ENCODE data around the gene RAB11FIP4. TPM values are rescaled to one million over a fixed set of nuclear protein-coding genes. Genes with fewer than 3 reads are reported as not detected.

Gene RAB11FIP4
- total RNA-seq, 1 donor from 2014 or later, result 54.4 TPM

DNA sequence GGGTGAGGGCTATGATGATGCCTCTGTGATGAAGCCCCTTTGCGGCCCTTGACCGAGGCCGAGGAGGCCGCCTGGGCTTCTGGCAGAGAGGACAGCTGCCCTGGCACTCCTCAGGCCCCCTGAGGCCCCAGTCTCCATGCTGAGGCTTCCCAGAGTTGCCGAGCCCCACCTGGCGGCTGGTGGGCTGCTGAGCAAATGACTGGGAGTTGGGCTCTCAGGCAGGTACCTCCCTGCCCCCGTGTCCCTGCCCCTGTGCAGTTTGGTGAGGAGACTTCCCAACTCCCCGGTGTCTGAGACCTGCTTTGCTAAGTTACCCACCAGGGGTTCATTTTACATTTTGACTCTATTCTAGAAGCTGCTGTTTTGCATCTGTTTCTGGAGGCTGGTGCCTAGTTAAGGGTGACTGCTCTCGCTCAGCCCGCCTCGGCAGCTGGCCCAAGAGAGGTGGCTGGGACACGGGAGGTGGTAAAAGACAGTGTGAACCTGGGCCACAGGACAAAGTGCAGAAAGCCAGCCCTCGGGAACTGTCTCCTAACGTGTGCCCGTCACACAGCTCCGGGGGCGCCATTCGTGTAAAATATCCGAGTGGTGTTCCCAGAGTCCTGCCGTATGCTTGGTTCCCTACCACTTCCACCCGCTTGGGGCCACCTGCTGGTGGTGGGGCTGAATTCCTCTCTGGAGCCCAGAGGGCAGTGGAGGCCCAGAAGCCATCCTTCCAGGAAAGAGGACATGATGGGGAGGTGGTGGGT, 134.5 kb downstream of the RAB11FIP4 start:
- peak; percentile 34 for DNase-seq

DNA sequence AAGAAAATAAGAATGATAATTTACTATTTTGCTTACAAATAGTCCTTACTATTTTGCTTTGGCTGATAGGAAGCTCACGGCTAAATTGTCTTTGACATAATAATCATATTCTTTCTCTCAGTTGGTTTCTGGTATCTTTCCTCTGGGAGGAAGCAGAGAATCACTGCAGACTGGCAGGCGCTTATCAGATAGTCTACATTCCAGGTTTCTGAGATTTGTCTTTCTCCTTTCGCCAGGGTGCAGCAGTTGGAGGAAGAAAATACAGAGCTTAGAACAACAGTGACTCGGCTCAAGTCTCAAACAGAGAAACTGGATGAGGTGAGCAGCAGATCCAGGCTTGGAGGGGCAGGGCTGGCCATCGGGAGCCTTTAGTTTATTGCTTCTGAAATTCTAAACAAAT, 136.1 kb downstream of the RAB11FIP4 start:
- DNase-seq, result no peak

DNA sequence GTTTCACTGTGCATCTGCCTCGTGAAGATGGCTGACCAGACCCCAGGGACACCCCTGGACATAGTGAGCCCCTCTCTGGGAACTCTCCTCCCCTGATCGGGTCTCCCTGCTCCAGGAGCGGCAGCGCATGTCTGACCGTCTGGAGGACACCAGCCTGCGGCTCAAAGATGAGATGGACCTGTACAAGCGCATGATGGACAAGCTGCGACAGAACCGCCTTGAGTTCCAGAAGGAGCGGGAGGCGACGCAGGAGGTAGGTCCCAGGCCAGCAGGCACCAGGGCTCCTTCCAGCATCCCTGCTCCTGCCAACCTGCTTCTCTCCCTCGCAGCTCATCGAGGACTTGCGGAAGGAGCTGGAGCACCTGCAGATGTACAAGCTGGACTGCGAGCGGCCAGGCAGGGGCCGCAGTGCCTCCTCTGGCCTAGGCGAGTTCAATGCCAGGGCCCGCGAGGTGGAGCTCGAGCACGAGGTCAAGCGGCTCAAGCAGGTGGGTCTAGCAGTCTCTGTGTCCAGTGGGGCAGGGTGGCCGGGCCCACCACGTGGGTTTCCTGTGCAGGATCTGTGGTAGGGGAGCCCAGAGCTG, 136.9 kb downstream of the RAB11FIP4 start:
- no peak for DNase-seq

DNA sequence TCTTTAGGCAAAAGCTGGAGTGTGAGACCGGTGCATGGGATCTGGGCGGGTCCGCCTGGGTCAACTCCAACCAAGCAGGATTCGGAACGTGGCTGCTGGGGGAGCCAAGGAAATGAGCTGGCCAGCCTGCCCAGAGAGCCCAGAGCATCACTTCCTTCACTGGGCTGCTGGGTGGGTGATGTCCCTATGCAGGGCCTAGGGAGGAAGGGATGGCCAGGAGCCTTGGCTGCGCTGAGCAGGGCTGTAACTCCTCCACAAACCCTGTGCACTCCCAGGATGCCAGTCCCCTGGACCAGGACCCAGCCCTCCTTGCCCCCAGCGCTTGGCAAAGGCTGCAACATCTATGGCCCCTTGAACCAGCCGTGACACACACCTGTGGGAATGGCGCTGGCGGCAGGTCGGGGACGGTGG, 138.4 kb downstream of the RAB11FIP4 start:
- no peak for DNase-seq

DNA sequence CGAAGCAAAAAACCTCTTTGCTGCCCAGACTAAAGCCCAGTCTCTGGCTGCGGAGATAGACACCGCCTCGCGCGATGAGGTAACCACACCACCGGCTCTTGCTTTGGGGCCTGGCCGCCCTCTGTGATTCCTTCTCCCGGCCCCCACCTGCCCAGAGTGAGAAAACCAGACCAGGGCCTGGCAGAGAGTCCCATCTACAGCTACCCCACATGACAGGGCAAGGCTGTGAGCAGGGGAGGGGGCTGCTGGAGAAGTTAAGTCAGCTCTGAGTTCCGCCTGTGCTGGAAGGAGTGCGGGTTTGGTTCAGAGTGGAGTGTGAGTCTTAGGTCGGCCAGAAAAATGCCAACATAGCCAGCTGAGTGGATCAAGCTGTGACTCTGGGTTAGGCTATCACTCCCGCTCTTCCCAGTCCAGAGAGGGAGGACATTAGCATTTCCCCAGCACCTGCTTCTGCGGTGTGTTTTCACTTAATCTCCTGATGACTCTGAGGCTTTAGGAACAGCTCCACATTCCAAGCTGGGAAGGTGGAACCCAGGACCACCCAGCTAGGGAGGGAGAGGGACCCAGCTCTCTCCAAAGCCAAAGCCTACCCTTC, 139.0 kb downstream of the RAB11FIP4 start:
- no peak for DNase-seq

DNA sequence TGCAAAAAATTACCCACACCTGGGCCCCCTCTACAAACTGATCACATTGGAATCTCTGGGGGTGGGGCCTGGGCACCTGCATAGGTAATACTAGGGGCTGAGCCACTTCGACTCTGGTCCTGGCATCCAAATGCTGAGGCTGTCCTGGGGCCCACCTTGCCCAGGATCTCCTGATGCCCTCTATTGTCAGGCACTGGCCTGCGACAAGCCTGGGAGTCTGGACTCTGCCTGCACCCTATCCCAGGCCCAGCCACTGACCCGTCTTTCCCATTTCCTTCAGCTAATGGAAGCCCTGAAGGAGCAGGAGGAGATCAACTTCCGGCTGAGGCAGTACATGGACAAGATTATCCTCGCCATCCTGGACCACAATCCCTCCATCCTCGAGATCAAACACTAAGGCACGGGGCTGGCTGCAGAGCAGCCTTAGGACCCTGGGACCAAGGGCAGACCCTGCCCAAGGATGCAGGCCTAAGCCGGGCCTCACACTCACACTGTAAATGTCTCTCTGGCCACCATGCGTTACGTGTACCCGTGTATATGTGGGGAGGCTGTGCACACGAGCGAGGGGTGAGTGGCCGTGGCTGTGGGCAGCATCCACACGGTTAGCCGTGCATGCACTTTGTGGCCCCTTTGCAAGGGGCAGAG, 140.0 kb downstream of the RAB11FIP4 start:
- no peak for DNase-seq

DNA sequence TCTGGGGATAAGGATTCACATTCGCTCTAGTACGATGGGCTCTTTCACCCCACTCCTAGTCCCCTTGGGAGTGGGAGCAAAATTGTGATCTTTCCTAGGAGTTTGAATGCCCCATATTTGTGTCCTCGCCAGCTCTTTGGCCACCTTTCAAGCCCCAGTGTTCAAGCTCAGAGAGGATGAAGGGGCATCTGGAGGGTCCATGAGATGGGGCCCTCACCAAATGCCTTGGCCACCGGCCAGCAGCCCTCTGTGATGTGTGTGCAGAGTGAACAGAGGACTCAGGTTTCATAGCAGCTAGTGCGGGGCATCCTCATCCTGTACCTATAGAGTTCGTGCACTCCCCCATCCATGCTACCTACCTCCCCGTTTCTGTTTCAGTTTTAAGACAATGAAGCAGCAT, 140.6 kb downstream of the RAB11FIP4 start:
- DNase-seq, result no peak

DNA sequence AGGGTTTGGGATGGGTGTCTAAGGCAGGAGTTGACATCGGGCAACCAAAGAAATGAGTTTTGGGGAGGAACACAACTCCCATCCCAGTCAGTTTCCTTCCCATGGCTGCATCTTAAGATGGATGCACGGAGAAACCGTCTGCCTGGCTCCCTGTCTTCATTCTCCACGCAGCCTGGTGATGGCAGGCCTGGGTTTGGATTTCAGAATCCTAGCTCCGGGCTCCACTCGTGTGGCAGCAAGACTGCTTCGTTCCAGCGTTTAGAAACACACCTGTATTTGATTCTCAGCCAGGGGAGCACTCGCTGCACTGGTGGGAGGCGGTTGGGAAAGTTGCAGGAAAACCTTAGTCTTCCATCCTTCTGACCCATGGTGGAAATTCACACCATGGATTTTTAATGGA, 141.1 kb downstream of the RAB11FIP4 start:
- DNase-seq, result no peak

DNA sequence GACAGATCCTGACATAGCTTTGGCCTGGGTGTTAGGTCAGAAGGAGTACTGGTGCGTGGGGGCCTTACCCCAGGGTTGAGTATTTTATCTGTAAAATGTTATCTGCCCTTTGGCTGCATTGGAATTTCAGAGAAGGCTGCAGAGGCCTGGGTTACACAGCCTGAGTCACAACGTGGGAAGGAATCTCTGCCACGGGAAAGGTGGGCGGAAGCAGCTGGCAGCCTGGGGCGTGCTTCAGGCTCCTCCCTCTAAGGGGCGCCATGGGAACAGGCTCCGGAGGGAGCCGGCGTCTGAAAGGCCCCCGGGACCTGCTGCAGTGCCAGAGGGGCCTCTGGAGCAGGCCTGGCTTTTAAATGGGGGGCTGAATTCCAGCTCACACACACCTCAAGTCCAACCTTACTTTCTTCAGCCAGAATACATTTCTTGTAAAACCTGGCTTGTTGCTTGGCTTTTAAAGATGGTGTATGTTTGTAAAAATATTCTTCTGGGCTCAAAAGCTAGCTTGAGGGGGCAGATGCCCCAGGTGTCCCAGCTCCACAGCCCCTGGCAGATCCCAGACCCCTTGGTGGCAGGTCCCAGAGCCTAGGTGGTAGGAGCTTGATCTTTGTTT, 142.2 kb downstream of the RAB11FIP4 start:
- DNase-seq, result peak; percentile 78

DNA sequence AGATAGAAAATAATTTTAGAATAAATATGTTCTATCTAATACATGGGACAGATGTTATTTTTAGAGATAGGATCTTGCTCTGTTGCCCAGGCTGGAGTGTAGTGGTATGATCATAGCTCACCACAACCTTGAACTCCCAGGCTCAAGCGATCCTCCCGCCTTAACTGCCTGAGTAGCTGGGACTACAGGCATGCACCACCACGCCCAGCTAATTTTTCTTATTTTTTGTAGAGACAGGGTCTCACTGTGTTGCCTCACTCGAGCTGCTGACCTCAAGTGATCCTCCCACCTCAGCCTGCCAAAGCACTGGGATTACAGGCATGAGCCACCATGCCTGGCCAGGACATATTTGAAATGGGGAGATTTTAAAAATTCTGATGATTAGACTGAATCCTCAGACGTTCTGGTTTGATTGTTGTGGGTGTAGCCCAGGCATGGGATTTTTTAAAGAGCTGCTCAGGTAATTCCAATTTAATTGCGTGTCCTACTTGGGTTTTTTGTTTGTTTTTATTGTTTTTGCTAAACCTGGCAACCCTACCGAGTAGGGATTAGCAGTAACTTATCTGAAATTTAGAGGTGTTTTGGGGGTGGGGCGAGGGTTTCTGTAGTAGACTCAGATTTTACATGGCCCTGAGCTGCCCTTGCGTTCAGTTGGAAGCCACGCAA, 142.9 kb downstream of the RAB11FIP4 start:
- no peak for DNase-seq

DNA sequence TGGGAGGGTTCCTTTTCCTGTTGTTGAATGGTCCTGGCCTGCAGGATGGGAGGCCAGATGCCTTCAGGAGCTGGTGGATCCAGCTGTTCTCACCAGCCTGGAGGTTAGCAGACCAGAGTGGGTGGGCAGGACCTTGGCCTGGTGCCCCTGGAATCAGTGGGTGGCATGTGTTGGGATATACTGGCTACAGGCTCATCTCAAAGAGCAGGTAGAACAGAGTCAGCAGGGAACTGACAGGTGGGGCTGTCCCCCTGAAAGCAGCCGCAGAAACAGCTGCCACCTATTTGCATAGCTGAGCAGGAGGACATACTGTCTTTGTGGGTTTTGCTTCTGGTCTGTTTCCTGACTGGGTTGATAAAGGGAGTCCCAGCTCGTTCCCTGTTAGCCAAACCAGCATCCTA, 144.1 kb downstream of the RAB11FIP4 start:
- no peak for DNase-seq

DNA sequence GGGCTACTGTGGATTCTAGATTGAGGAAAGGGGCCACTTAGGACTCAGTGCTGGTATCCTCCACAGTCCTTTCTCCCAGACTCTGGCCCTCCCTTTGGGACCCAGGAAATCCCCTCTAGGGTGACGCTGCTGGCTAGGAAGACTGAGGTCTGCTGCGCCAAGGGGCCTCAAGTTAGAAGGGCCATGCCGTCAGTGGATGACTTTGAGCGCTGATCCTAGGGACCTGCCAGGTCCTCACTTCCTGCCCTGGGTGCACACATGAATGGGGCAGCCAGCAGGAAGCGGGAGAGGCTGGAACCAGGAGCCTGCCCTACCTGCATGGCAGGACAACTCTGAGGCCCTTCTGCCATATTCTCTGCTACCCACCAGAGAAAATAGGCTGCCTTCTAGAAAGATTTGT, 145.0 kb downstream of the RAB11FIP4 start:
- no peak for DNase-seq

DNA sequence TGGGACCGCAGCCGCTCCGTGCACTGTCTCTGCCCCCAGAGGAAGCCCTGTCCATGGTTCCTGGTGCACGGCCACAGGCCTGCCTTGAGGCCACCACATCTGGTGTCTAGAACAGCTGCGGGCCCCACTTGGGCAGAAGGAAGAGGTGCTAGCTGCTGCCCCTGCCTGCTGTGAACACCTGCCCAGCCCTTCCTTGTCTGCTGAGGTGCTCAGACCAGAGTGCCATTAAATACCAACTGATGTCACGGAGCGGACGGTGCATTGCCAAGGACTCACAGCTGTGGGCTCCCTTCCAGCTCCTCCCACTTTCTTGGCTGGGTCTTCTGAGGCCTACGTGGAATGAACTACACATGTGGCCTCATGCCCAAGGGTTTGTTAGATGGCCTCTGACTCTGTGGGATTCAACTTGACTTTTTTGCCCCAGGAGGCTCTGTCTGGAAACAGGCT, 146.1 kb downstream of the RAB11FIP4 start:
- no peak for DNase-seq

DNA sequence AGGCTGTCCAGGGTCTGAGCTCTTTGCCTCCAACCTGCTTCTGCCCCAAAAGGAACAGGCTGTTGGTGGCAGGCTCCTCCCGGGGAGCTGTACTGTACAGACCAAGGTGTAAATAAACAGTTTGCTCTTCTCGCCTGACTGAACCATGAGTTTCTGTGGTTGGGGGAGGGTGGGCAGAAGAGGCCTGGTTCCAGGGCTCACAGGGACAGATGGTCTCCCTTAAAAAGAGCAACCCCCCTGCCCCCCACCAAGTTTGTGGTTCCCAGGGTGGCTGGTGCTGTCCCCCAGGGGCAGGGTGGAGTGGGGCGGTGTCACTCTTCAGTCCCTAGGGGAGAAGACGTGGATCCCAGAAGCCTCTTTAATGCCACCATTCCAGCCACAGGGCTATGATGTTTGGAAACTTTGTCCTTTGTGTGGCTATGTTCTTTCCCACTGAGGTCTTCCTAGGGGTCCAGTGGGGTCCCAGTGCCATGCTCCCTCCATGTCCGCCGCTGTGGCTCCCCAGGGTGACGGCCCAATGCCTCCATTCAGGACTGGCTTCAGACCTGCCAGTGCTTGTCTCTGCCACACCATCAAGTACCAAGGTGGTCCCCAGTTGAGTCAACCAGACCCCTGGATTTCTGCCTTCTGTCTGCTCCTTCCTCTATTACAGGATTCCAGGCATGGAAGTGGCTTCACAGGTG, 146.7 kb downstream of the RAB11FIP4 start:
- no peak for DNase-seq

DNA sequence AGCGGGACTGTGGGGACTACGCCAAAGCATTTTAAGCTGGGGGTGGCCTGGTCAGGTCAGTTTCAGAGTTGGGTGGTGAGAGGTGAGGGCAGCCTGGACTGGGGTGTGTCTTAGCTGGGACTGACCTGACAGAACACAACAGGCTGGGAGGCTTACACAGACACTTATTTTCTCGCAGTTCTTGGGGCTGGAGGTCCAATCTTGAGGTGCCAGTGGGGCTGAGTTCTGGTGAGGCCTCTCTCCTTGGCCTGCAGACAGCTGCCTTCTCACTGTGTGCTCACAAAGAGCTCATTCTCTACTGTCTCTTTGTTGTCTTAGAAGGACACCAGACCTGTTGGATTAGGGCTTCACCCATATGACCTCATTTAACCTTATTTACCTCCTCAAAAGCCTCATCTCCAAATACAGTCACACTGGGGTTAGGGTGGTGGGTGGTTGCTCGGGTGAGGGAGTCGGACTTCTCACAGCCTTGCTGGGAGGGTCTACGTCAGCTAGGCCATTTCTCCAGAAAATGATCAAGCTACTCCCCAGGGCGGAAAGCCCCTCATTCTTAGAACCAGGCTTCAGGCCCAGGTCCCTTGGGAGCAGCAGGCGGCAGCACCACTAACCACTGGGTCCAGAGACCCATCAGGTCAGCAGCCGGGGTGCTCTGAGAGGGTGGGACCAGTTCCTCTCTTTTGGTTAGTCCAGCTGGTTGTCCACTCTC, 149.3 kb downstream of the RAB11FIP4 start:
- DNase-seq, result no peak

DNA sequence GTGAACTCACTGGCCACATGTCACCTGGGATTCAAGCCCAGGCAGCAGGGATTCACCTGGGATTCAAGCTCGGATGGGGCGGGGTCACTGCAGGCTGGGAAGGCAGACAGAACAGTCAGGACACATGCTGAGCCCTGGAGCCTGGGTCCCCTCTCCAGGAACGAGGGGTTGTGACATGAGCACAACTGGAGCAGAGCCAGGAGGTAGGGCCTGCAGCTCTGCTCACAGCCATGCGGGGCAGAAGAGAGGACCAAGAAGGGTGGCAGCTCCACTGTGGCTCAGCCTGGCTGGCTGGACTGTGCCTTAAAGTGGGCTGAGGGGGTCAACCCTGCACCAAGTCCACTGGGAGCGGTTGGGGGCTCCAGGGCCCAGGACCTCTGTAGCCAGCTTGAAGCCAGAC, 150.1 kb downstream of the RAB11FIP4 start:
- no peak for DNase-seq

DNA sequence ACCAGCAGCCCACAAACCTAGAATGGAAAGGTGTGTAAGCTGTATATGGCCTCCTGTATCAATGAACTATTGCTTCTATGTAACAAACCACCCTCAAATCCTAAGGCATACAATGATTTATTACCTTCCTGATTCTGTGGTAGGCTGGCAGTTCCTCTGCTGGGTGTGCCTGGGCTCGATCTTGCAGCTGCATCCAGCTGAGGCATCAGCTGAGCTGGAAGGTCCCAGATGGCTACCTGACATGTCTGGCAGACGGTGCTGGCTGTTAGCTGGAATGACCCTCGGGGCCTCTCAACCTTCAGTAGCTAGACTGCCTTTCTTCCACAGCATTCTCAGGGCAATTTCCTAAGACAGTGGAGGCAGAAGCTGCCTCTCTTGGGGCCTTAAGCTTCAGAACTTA, 152.7 kb downstream of the RAB11FIP4 start:
- no peak for DNase-seq

DNA sequence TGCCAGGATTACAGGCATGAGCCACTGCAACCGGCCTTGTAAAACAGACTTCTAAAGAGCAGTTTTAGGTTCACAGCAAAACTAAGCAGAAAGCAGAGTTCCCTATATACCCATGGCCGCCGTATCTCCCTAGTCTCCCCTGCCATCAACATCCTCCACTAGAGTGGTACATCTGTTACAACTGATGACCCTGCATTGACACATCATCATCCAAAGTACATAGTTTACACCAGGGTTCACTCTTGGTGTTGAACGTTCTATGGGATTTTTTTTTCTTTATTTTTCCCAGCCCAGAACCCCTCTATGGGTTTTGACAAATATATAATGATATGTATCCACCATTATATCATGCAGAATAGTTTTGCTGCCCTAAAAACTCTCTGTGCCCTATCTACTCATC, 155.2 kb downstream of the RAB11FIP4 start:
- no peak for DNase-seq

DNA sequence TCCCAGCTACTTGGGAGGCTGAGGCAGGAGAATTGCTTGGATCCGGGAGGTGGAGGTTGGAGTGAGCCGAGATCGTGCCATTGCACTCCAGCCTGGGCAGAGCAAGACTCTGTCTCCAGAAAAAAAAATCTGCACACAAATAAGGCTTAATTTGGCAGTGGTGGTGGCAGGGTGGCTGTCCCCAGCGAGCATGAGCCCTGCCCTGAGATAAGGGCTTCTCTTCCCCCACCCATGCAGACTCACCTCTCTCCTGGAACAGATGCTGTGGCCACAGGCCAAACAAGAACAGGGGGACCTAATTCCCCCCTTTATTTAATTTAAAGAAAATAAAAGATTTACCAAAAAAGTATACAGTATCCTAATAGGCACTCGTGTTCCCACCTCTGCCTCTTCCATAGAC, 157.2 kb downstream of the RAB11FIP4 start:
- DNase-seq, result no peak

DNA sequence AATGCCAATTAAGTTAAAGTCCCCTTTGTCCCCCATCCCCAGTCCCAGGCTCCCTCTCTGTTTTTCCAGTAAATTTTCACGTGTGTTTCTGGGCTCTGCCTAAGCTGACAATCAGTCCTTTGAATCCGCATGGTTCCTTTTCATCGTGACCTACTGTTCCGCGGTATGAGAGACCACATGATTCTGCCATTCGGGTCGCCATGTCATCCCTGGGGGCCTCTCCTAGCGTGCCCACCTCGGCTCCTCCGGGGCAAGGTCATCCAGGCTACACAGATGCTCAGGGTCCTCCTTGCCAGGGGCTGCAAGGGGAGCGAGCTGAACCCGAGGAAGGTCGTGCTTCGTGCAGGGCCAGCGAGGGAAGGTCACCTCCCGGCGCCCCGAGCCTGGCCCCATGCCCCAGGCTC, 157.6 kb downstream of the RAB11FIP4 start:
- no peak for DNase-seq

Measured in occipital lobe (tissue), 2 donors.